Measurements from ENCODE around the gene PPFIA2. TPM values are rescaled to one million over a fixed set of nuclear protein-coding genes. Genes with fewer than 3 reads are reported as not detected.

PPFIA2 gene
- total RNA-seq, 1 donor from 2014 or later, result 0.59 TPM

DNA sequence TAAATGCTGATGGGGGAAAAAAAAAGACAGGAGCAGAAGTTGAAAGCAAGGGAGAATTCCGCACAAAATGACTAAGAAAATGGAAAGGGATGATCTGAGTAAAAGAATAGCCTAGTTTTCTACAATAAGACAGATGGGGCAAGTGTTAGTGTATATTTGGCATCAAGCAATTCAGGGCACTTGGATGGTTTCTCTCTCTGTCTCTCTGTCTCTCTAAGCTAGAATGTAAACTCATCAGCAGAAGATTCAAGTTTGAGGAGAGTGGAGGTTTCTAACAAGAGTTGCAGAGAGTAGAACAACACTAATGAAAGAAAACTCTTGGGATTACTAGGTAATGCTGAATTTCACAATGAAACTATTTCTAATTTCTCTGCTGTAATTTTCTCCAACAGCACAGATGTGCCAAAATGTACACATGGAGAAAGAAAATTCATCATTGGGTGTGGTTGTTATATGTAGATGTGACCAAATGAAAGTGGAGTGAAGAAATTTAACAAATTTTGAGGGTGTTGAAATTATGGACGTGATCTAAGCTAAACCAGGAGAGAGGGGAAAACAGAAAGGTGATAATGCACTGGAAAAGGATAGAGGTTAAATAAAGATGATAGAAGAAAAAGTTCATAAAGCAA, 444.1 kb downstream of the PPFIA2 start:
- no peak overlapping the region for H3K27ac ChIP-seq (ENCODE audit: low read depth, low read length)
- H3K4me1 Mint-ChIP-seq (ENCODE audit: low read depth, unreplicated experiment), result no peaks in the 10 kb centered on the region
- H3K36me3 Mint-ChIP-seq (ENCODE audit: low read depth, unreplicated experiment), result no peaks in the 10 kb centered on the region
- no peaks in the 10 kb centered on the region for H3K36me3 ChIP-seq (ENCODE audit: insufficient read depth, low read length)
- H3K27me3 Mint-ChIP-seq (ENCODE audit: low read depth, unreplicated experiment), result no peaks in the 10 kb centered on the region
- no peaks in the 10 kb centered on the region for H3K27me3 ChIP-seq (ENCODE audit: insufficient read depth, low read length)
- TF ChIP-seq CTCF (IDR thresholded peaks at IDR 0.05; ENCODE audit: insufficient read depth, low read depth, low read length) (no peak), EZH2 (IDR thresholded peaks at IDR 0.05; ENCODE audit: insufficient read depth, low read length) (no peak)
- H3K4me2 ChIP-seq (ENCODE audit: low read length), result no peak overlapping the region
- no peak overlapping the region for H3K4me3 ChIP-seq (ENCODE audit: insufficient read depth, low read depth, low read length)
- H3K79me2 ChIP-seq (ENCODE audit: insufficient read depth, low read length), result no peaks in the 10 kb centered on the region
- H3K9ac ChIP-seq (ENCODE audit: low read length), result no peak overlapping the region
- no peak overlapping the region for H3K27ac Mint-ChIP-seq (ENCODE audit: unreplicated experiment)
- H3K4me1 ChIP-seq (ENCODE audit: insufficient read depth, low read length), result no peaks in the 10 kb centered on the region
- no peaks in the 10 kb centered on the region for H3K9me3 Mint-ChIP-seq (ENCODE audit: unreplicated experiment)
- no peak overlapping the region for H3K4me3 Mint-ChIP-seq (ENCODE audit: unreplicated experiment)
- no peak overlapping the region for H2AFZ ChIP-seq (ENCODE audit: low read depth, low read length)
- no peaks in the 10 kb centered on the region for H4K20me1 ChIP-seq (ENCODE audit: insufficient read depth, low read length)
- DNase-seq (ENCODE audit: low read depth) (no peak), FAIRE-seq (no peak)
- no peaks in the 10 kb centered on the region for H3K9me3 ChIP-seq (ENCODE audit: insufficient read depth, low read depth, low read length)

GRCh38 chr12:81303935-81304334, 455.2 kb downstream of the PPFIA2 start:
- no peak overlapping the region for H3K27ac Mint-ChIP-seq (ENCODE audit: unreplicated experiment)
- Histone ChIP-seq H3K4me1 (ENCODE audit: insufficient read depth, low read length) (no peaks in the 10 kb centered on the region), H2AFZ (ENCODE audit: low read depth, low read length) (no peak overlapping the region), H3K36me3 (ENCODE audit: insufficient read depth, low read length) (no peaks in the 10 kb centered on the region), H3K4me2 (ENCODE audit: low read length) (no peak overlapping the region), H3K27ac (ENCODE audit: low read depth, low read length) (no peak overlapping the region), H3K27me3 (ENCODE audit: insufficient read depth, low read length) (no peaks in the 10 kb centered on the region), H4K20me1 (ENCODE audit: insufficient read depth, low read length) (no peaks in the 10 kb centered on the region), H3K9ac (ENCODE audit: low read length) (no peak overlapping the region), H3K9me3 (ENCODE audit: insufficient read depth, low read depth, low read length) (no peaks in the 10 kb centered on the region), H3K4me3 (ENCODE audit: insufficient read depth, low read depth, low read length) (no peak overlapping the region), H3K79me2 (ENCODE audit: insufficient read depth, low read length) (no peaks in the 10 kb centered on the region)
- no peaks in the 10 kb centered on the region for H3K27me3 Mint-ChIP-seq (ENCODE audit: low read depth, unreplicated experiment)
- no peaks in the 10 kb centered on the region for H3K4me1 Mint-ChIP-seq (ENCODE audit: low read depth, unreplicated experiment)
- no peaks in the 10 kb centered on the region for H3K9me3 Mint-ChIP-seq (ENCODE audit: unreplicated experiment)
- no peak for FAIRE-seq
- DNase-seq (ENCODE audit: low read depth), result no peak
- H3K36me3 Mint-ChIP-seq (ENCODE audit: low read depth, unreplicated experiment), result no peaks in the 10 kb centered on the region
- no peak for TF ChIP-seq EZH2 (IDR thresholded peaks at IDR 0.05; ENCODE audit: insufficient read depth, low read length)
- TF ChIP-seq CTCF (IDR thresholded peaks at IDR 0.05; ENCODE audit: insufficient read depth, low read depth, low read length), result no peak
- H3K4me3 Mint-ChIP-seq (ENCODE audit: unreplicated experiment), result no peak overlapping the region

- Histone ChIP-seq H3K27ac (ENCODE audit: low read depth, low read length) (no peak overlapping the region), H3K27me3 (ENCODE audit: insufficient read depth, low read length) (no peaks in the 10 kb centered on the region), H4K20me1 (ENCODE audit: insufficient read depth, low read length) (no peaks in the 10 kb centered on the region), H3K4me2 (ENCODE audit: low read length) (no peak overlapping the region), H3K36me3 (ENCODE audit: insufficient read depth, low read length) (no peaks in the 10 kb centered on the region), H3K79me2 (ENCODE audit: insufficient read depth, low read length) (no peaks in the 10 kb centered on the region), H3K9ac (ENCODE audit: low read length) (no peak overlapping the region), H3K4me3 (ENCODE audit: insufficient read depth, low read depth, low read length) (no peak overlapping the region), H2AFZ (ENCODE audit: low read depth, low read length) (no peak overlapping the region), H3K9me3 (ENCODE audit: insufficient read depth, low read depth, low read length) (no peaks in the 10 kb centered on the region), H3K4me1 (ENCODE audit: insufficient read depth, low read length) (peaks cover 16% of the 10 kb centered on the region)
- DNase-seq (ENCODE audit: low read depth) (peak; percentile 3), FAIRE-seq (no peak)
- H3K27me3 Mint-ChIP-seq (ENCODE audit: low read depth, unreplicated experiment), result no peaks in the 10 kb centered on the region
- peaks cover 26% of the 10 kb centered on the region for H3K4me1 Mint-ChIP-seq (ENCODE audit: low read depth, unreplicated experiment)
- no peaks in the 10 kb centered on the region for H3K36me3 Mint-ChIP-seq (ENCODE audit: low read depth, unreplicated experiment)
- TF ChIP-seq EZH2 (IDR thresholded peaks at IDR 0.05; ENCODE audit: insufficient read depth, low read length) (no peak), CTCF (IDR thresholded peaks at IDR 0.05; ENCODE audit: insufficient read depth, low read depth, low read length) (no peak)
- H3K27ac Mint-ChIP-seq (ENCODE audit: unreplicated experiment), result no peak overlapping the region
- H3K4me3 Mint-ChIP-seq (ENCODE audit: unreplicated experiment), result no peak overlapping the region
- H3K9me3 Mint-ChIP-seq (ENCODE audit: unreplicated experiment), result no peaks in the 10 kb centered on the region
These were observed 458.7 kb downstream of the PPFIA2 start for GRCh38 chr12:81300454-81300853.

Measured in astrocyte (in vitro differentiated cells and primary cell).